HG03095 (cell line): Measurements from ENCODE around the gene PLD5.
"Not testable (repeated sequence)": the region's sequence is repeated elsewhere in the genome, so short reads cannot be mapped to it uniquely, and the experiment has no call there.

ENCODE experiments used
- ATAC-seq: cut with Tn5 transposase; IDR thresholded peaks from one replicate; pipeline ENCODE4 v1.9.1; 2021; ENCODE audit warnings: moderate library complexity; ENCODE audit not compliant: unreplicated experiment

PLD5 gene

GRCh38 chr1:242214455-242214854 lies 310.0 kb downstream of the PLD5 start:
- not testable (repeated sequence) for ATAC-seq

GRCh38 chr1:242212961-242213360 lies 311.5 kb downstream of the PLD5 start:
- ATAC-seq, result not testable (repeated sequence)

- ATAC-seq, result no peak
Measured at GRCh38 chr1:242212401-242212800, 312.1 kb downstream of the PLD5 start.

DNA sequence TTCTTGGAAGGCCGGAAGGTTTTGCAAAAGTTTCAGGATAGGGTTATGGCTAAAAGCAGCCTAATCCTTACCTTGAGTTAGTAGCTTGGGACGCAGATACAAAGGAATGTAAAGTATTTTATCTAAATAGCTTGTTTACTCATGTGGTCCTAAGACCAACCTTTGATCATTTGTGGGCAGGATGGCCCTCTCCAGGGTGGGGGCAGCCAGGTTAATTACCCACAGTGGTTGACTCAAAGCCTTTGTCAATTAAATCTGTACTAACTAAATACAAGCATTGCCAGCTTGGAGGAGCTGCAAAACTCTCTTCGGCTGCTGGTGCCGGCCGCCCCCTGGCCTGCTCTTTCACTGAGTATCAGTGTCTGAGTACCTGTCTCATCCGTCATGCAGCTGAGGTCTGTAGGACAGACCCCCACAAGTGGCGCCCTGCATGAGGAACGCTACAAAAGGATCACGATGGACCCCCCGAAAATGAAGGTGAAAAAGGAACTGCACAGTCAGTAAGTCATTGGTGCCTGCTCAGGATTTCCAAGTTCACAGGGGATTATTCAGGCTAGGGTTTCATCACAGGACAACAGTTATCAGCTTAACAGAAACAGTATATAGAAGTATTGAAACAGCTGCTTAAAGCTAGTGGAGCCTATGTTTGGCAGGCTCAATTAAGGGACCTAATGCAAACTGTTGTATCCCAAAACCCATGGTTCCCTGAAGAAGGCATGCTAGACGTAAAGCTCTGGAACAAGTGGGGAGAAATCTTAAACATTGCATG lies 313.1 kb downstream of the PLD5 start:
- no peak for ATAC-seq

DNA sequence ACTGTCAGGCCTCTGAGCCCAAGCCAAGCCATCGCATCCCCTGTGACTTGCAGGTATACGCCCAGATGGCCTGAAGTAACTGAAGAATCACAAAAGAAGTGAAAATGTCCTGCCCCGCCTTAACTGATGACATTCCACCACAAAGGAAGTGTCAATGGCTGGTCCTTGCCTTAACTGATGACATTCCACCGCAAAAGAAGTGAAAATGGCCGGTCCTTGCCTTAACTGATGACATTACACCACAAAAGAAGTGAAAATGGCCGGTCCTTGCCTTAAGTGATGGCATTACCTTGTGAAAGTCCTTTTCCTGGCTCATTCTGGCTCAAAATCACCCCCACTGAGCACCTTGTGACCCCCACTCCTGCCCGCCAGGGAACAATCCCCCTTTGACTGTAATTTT lies 314.2 kb downstream of the PLD5 start:
- ATAC-seq, result not testable (repeated sequence)

DNA sequence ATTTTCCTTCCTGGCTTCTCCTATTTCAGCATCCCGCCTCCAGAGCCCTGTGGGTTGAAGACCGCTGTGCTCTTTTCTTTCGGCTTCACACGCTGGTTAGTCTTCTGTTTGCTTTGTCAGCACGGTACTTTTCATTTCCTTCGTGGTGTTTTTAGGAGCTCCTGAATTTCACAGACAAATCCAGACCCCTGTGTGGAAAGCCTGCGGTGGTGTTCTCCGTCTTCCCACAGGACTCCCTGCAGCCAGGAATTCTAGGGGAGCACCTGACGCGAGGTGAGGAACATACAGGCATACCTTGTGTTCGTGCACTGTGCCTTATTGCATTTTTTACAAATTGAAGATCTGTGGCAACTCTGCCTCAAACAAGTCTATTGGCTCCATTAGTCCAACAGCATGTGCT lies 315.4 kb downstream of the PLD5 start:
- no peak for ATAC-seq

DNA sequence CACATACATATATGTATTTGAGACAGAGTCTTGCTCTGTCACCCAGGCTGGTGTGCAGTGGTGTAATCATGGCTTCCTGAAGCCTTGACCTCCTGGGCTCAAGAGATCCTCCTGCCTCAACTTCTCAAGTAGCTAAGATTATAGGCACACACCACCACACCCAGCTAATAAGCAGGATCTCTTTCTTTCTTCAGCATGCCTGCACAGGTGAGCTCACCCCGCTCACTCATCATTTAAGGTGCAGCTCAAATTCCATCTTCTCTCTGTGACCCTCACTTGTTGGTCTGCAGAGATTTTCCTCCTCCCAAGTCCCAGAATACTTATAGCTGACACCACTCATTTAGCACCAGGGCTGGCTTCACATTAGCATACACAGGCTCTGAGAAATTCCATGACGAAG lies 316.5 kb downstream of the PLD5 start:
- no peak for ATAC-seq

DNA sequence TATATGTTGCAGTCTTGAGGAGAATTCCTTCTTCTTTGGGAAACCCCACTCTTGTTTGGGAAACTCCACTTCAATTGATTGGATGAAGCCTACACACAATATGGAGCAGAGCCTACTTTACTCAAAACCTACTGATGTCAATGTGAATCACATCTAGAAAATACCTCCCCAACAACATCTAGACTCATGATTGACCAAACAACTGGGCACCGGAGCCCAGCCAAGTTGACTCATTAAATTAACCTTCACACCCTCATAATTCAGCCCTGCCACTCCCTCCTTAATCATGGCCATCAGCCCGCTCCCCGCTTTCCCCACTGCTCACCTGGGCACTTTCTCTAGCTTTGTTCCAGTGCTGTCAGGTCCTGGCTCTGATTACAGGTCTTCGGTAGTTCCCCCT lies 317.5 kb downstream of the PLD5 start:
- no peak for ATAC-seq

- ATAC-seq, result no peak
Measured at GRCh38 chr1:242205622-242206489, 318.6 kb downstream of the PLD5 start.

- ATAC-seq, result no peak
Measured at GRCh38 chr1:242203262-242203661, 321.2 kb downstream of the PLD5 start.

GRCh38 chr1:242201090-242201489 lies 323.4 kb downstream of the PLD5 start:
- no peak for ATAC-seq

DNA sequence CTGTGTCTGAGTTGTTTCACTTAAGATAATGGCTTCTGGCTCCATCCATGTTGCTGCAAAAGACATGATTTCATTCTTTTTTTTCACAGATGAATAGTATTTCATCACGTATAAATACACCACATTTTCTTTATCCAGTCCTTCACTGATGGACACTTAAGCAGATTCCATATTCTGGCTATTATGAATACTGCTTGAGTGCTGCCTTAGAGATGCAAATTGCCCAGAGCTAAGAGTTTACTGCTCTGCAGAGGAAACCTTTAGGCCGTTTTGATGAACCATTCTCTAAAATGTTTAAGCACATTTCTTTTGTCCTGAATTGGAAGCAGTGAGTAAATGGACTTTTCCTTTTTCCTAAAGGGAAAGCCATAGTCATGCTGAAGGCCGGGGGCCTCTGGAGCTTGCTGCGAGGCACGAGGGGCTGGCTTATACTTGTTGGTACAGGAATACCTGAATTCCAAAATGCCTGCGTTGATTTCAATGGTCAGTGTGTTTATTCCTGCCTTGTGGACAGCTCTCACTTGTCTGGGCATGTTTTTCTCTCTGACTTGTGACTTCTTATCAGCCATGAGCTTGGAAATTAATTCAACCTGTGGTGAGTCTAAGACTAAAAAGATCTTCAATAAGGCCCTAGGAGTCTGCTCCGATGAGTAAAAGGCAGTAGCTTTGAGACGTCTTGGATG lies 324.6 kb downstream of the PLD5 start:
- no peak for ATAC-seq

DNA sequence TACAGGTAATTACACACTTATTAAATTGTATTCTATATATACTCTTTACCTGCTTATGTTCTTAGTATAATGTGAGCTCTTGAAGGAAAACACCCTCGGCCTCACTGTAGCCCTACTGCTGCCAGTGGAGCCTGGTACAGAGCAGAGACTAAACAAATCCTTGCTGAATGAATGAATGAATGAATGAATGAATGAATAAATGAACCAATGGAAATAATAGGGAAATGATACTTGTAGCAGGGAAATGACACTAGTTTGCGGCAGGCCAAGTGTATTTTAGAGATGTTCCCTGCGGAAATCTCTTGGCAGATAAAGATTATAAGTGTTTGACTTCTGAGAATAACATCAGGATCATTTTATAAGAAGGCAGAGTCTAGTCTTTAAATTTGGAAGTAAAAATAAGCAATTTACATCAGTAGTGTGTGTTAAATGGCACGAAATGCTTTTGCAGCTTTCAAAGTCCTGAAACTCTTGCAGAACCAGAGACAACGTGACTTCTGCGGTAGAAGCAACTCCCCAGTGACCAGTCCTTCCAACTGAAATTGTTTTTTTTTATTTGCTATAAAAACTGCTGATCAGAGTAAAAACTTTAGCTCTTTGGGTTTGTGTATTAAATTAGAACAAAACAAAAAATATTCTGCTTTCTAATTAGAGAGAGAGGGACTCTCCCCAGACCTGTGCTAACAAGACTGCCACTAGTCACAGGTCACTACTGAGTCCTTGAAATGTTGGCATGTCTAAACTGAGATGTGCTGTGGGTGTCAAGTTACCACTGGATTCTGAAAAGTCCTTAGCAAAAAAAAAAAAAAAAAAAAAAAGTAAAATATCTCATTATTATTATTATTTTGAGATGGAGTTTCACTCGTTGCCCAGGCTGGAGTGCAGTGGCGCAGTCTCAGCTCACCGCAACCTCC lies 326.3 kb downstream of the PLD5 start:
- ATAC-seq, result no peak

DNA sequence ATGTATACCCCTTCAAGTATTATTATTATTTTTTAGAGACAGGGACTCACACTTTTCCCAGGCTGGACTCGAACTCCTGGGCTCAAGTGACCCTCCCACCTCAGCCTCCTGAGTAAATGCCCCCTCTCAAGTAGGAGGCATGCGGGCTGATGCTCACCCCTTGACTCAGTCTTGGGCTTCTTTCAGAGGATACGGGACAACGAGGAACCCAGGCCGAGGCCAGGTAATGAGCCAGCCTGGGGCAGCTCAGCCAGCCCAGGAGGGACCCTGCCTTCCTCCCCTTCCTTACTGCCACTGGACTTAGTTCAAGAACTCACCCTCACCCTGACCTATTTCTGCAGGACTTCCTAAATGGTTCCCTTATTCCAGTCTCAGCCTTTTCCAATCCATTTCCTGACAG lies 327.6 kb downstream of the PLD5 start:
- ATAC-seq, result no peak

- ATAC-seq, result no peak
Measured at GRCh38 chr1:242196101-242196500, 328.4 kb downstream of the PLD5 start.

DNA sequence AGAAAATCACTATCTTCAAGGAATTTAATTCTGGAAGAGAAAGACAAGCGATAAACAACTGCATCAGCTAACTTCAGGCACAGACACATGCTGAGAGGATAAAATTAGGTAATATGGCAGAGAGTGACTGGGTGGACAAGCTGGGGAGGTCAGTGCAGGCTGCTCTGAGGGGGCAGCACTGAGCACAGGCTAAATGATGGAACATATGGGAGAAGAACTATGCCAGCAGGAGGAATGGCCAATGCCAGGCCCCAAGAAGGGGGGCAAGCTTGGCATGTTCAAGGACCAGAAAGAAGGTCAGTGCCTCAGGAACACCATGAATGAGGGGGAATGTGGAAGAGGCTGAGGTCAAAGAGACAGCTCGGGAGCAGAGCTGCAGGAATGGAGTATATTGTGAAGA lies 334.9 kb downstream of the PLD5 start:
- ATAC-seq, result no peak

DNA sequence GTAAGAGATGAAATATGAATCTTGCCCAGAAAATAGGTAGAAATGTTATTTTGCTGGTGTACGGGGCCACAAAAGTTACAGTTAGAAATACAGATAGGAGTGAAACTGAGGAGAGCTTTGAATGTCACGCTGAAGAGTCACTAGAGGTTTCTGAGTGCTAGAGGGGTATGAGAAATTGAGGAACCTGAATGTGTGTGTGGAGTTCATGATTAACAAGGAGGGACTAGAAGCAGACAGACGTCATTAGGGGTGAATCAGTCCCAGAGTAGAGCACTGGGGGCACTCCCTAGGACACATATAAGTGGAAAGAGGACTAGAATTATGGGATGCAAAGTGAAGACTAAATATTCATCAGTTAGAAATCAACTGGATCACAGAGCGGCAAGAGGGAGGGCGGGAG lies 336.7 kb downstream of the PLD5 start:
- ATAC-seq, result peak; percentile 92

GRCh38 chr1:242187171-242187570 lies 337.3 kb downstream of the PLD5 start:
- peak; percentile 35 for ATAC-seq

DNA sequence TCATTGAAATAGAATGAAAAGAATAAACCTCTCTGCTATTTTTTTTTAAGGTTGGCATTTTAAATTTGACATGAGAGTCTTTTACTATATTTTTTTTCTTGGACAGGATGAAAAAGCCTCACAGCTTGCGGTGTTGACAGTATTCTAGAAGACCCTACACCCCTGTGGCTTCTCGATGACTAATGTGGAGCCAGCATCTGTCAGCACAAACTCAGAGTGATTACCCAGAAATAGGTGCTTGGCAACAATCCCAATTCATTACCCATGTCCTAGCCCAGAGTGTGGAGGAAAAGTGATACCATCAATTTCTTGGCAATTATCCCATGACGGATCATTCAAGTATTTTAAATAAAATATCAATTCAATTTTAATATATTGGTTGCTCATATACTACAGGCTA lies 338.8 kb downstream of the PLD5 start:
- no peak for ATAC-seq

GRCh38 chr1:242184955-242185354 lies 339.5 kb downstream of the PLD5 start:
- no peak for ATAC-seq

DNA sequence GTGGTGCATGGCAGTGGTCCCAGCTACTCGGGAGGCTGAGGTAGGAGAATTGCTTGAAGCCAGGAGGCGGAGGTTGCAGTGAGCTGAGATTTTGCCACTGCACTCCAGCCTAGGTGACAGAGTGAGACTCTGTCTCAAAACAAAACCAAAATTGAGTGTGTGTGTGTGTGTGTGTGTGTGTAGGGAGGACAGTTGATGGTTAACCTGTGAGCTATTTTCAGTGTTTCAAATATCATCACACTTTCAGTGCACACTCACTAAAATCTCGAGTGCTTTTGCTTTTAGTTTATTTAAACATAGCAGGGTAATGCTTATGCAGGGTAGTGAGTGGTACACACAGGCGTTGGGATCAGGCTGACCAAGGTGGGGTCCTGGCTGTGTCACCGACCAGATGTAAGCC lies 344.7 kb downstream of the PLD5 start:
- peak; percentile 88 for ATAC-seq
